ENCODE results near the gene CDCA8. TPM values are rescaled to one million over a fixed set of nuclear protein-coding genes. Genes with fewer than 3 reads are reported as not detected.

The CDCA8 gene
- total and polyA plus RNA-seq, 9 of the 15 experiments (the other 6 are each of a cell fraction or from before 2014, with no cell fraction given): 26.4 to 148 (median 81.8) TPM

DNA sequence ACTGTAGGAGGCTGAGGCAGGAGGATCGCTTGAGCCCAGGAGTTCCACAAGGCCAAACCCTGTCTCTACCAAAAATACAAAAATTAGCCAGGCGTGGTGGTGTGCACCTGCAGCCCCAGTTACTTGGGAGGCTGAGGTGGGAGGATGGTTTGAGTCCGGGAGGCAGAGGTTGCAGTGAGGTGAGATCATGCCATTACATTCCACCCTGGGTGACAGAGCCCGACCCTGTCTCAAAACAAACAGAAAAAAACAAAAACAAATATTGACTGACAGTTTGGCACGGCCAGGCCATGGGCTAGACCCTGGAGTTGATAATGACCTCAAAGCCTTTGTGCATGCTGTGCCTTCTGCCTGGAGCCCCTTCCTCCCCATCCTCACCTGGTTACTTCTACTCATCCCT is 38.4 kb upstream of the CDCA8 start:
- BruUV-seq (replicated peaks): no TSS peak
- POLR2A ChIA-PET: no interaction called here
- no peak overlapping the region for H3K9ac ChIP-seq (ENCODE audit: insufficient read depth in 1 of 2, low read depth in 2 of 2, low read length in 2 of 2)
- 0 out of 2 replicates have a peak, but pooled peaks cover 5% of the 10 kb centered on the region for H4K20me1 ChIP-seq (replicated peaks; ENCODE audit: control insufficient read depth, insufficient read depth, low read length)
- intact Hi-C loops (cut with micrococcal nuclease): no loop called here
- no peak overlapping the region for H2AFZ ChIP-seq (ENCODE audit: low read depth, low read length)
- CTCF ChIA-PET (ENCODE audit: low intra/inter-chr PET ratio): no interaction called here
- no peaks in the 10 kb centered on the region for H3K9me3 ChIP-seq (replicated peaks; ENCODE audit: control insufficient read depth, insufficient read depth, low read depth, low read length)
- H3K79me2 ChIP-seq (ENCODE audit: control insufficient read depth, insufficient read depth, low read length): no peaks in the 10 kb centered on the region
- H3K4me2 ChIP-seq (ENCODE audit: insufficient read depth, low read length): no peak overlapping the region
- H3K9me1 ChIP-seq (ENCODE audit: control insufficient read depth, insufficient read depth, low read length): no peaks in the 10 kb centered on the region
- no peak overlapping the region for H3K4me3 ChIP-seq
- WGBS (ENCODE audit: insufficient coverage, low coverage, missing lambda C conversion rate): 0% methylated on average over 5 of the region's 5 CpGs
- H3K27me3 ChIP-seq (ENCODE audit: control insufficient read depth in 2 of 2, insufficient read depth in 2 of 2, low read length in 2 of 2): peaks cover 38 to 81% of the 10 kb centered on the region in 2 experiments
- FAIRE-seq (no peak), ATAC-seq (no peak), DNase-seq (ENCODE audit: extremely low read depth in 1 of 4, low spot score in 3 of 4) (no peak)
- no peak overlapping the region for H3K27ac ChIP-seq (ENCODE audit: extremely low read depth, low read depth, low read length)
- in situ Hi-C loops (cut with MboI): no loop called here
- peaks cover 0 to 6% of the 10 kb centered on the region in 2 experiments; a peak in 1 of 5 replicates for H3K4me1 ChIP-seq (replicated peaks in 1 of 2; ENCODE audit: control insufficient read depth in 2 of 2, insufficient read depth in 2 of 2, low read length in 2 of 2)
- no peaks in the 10 kb centered on the region for H3K36me3 ChIP-seq (ENCODE audit: control insufficient read depth, insufficient read depth, low read length)
- TF ChIP-seq, protein P1, sequence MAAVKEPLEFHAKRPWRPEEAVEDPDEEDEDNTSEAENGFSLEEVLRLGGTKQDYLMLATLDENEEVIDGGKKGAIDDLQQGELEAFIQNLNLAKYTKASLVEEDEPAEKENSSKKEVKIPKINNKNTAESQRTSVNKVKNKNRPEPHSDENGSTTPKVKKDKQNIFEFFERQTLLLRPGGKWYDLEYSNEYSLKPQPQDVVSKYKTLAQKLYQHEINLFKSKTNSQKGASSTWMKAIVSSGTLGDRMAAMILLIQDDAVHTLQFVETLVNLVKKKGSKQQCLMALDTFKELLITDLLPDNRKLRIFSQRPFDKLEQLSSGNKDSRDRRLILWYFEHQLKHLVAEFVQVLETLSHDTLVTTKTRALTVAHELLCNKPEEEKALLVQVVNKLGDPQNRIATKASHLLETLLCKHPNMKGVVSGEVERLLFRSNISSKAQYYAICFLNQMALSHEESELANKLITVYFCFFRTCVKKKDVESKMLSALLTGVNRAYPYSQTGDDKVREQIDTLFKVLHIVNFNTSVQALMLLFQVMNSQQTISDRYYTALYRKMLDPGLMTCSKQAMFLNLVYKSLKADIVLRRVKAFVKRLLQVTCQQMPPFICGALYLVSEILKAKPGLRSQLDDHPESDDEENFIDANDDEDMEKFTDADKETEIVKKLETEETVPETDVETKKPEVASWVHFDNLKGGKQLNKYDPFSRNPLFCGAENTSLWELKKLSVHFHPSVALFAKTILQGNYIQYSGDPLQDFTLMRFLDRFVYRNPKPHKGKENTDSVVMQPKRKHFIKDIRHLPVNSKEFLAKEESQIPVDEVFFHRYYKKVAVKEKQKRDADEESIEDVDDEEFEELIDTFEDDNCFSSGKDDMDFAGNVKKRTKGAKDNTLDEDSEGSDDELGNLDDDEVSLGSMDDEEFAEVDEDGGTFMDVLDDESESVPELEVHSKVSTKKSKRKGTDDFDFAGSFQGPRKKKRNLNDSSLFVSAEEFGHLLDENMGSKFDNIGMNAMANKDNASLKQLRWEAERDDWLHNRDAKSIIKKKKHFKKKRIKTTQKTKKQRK (IDR thresholded peaks at IDR 0.05; ENCODE audit: borderline replicate concordance, low read depth, low read length): no peak
- TF ChIP-seq, protein P2, sequence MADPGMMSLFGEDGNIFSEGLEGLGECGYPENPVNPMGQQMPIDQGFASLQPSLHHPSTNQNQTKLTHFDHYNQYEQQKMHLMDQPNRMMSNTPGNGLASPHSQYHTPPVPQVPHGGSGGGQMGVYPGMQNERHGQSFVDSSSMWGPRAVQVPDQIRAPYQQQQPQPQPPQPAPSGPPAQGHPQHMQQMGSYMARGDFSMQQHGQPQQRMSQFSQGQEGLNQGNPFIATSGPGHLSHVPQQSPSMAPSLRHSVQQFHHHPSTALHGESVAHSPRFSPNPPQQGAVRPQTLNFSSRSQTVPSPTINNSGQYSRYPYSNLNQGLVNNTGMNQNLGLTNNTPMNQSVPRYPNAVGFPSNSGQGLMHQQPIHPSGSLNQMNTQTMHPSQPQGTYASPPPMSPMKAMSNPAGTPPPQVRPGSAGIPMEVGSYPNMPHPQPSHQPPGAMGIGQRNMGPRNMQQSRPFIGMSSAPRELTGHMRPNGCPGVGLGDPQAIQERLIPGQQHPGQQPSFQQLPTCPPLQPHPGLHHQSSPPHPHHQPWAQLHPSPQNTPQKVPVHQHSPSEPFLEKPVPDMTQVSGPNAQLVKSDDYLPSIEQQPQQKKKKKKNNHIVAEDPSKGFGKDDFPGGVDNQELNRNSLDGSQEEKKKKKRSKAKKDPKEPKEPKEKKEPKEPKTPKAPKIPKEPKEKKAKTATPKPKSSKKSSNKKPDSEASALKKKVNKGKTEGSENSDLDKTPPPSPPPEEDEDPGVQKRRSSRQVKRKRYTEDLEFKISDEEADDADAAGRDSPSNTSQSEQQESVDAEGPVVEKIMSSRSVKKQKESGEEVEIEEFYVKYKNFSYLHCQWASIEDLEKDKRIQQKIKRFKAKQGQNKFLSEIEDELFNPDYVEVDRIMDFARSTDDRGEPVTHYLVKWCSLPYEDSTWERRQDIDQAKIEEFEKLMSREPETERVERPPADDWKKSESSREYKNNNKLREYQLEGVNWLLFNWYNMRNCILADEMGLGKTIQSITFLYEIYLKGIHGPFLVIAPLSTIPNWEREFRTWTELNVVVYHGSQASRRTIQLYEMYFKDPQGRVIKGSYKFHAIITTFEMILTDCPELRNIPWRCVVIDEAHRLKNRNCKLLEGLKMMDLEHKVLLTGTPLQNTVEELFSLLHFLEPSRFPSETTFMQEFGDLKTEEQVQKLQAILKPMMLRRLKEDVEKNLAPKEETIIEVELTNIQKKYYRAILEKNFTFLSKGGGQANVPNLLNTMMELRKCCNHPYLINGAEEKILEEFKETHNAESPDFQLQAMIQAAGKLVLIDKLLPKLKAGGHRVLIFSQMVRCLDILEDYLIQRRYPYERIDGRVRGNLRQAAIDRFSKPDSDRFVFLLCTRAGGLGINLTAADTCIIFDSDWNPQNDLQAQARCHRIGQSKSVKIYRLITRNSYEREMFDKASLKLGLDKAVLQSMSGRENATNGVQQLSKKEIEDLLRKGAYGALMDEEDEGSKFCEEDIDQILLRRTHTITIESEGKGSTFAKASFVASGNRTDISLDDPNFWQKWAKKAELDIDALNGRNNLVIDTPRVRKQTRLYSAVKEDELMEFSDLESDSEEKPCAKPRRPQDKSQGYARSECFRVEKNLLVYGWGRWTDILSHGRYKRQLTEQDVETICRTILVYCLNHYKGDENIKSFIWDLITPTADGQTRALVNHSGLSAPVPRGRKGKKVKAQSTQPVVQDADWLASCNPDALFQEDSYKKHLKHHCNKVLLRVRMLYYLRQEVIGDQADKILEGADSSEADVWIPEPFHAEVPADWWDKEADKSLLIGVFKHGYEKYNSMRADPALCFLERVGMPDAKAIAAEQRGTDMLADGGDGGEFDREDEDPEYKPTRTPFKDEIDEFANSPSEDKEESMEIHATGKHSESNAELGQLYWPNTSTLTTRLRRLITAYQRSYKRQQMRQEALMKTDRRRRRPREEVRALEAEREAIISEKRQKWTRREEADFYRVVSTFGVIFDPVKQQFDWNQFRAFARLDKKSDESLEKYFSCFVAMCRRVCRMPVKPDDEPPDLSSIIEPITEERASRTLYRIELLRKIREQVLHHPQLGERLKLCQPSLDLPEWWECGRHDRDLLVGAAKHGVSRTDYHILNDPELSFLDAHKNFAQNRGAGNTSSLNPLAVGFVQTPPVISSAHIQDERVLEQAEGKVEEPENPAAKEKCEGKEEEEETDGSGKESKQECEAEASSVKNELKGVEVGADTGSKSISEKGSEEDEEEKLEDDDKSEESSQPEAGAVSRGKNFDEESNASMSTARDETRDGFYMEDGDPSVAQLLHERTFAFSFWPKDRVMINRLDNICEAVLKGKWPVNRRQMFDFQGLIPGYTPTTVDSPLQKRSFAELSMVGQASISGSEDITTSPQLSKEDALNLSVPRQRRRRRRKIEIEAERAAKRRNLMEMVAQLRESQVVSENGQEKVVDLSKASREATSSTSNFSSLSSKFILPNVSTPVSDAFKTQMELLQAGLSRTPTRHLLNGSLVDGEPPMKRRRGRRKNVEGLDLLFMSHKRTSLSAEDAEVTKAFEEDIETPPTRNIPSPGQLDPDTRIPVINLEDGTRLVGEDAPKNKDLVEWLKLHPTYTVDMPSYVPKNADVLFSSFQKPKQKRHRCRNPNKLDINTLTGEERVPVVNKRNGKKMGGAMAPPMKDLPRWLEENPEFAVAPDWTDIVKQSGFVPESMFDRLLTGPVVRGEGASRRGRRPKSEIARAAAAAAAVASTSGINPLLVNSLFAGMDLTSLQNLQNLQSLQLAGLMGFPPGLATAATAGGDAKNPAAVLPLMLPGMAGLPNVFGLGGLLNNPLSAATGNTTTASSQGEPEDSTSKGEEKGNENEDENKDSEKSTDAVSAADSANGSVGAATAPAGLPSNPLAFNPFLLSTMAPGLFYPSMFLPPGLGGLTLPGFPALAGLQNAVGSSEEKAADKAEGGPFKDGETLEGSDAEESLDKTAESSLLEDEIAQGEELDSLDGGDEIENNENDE (IDR thresholded peaks at IDR 0.05; ENCODE audit: low read depth, low read length): no peak
- TF ChIP-seq FOXK2 (conservative IDR thresholded peaks at IDR 0.05 in 1 of 2, IDR thresholded peaks at IDR 0.05 in 1 of 2; ENCODE audit: low read depth in 2 of 2) (no peak), NR3C1 (CRISPR knock-in tag; IDR thresholded peaks at IDR 0.05) (no peak)
- TF ChIP-seq, protein P3, sequence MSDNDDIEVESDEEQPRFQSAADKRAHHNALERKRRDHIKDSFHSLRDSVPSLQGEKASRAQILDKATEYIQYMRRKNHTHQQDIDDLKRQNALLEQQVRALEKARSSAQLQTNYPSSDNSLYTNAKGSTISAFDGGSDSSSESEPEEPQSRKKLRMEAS (CRISPR knock-in tag; IDR thresholded peaks at IDR 0.05): no peak
- TF ChIP-seq, protein P4, sequence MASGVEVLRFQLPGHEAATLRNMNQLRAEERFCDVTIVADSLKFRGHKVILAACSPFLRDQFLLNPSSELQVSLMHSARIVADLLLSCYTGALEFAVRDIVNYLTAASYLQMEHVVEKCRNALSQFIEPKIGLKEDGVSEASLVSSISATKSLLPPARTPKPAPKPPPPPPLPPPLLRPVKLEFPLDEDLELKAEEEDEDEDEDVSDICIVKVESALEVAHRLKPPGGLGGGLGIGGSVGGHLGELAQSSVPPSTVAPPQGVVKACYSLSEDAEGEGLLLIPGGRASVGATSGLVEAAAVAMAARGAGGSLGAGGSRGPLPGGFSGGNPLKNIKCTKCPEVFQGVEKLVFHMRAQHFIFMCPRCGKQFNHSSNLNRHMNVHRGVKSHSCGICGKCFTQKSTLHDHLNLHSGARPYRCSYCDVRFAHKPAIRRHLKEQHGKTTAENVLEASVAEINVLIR (CRISPR knock-in tag; IDR thresholded peaks at IDR 0.05): no peak

All from K562 (cell line).